GM18526 (cell line): ENCODE results near the gene MREG.

Source experiments
- POLR2A ChIP-seq: IDR thresholded peaks from 3 replicates; pipeline ENCODE4 v1.6.1; 2011; ENCODE audit not compliant: insufficient read length; ENCODE audit errors: extremely low read depth

The MREG gene

GRCh38 chr2:216008387-216008786, 5.0 kb downstream of the MREG start:
- TF ChIP-seq POLR2A, result no peak

- no peak for TF ChIP-seq POLR2A
Measured at GRCh38 chr2:216006164-216006663, 7.1 kb downstream of the MREG start.

- TF ChIP-seq POLR2A, result no peak
Measured at GRCh38 chr2:216004697-216005283, 8.6 kb downstream of the MREG start.

- TF ChIP-seq POLR2A, result no peak
Measured at GRCh38 chr2:216003876-216004696, 9.3 kb downstream of the MREG start.

GRCh38 chr2:216002693-216003092, 10.7 kb downstream of the MREG start:
- TF ChIP-seq POLR2A, result no peak

GRCh38 chr2:216002101-216002678, 11.2 kb downstream of the MREG start:
- TF ChIP-seq POLR2A, result no peak

GRCh38 chr2:216001216-216002100, 11.9 kb downstream of the MREG start:
- no peak for TF ChIP-seq POLR2A

- TF ChIP-seq POLR2A, result no peak
Measured at GRCh38 chr2:215998636-215999035, 14.7 kb downstream of the MREG start.

GRCh38 chr2:215997219-215997618, 16.1 kb downstream of the MREG start:
- TF ChIP-seq POLR2A, result no peak

GRCh38 chr2:215994911-215995310, 18.4 kb downstream of the MREG start:
- TF ChIP-seq POLR2A, result no peak

- TF ChIP-seq POLR2A, result no peak
Measured at GRCh38 chr2:215985257-215985656, 28.1 kb downstream of the MREG start.

- TF ChIP-seq POLR2A, result no peak
Measured at GRCh38 chr2:215984661-215985060, 28.7 kb downstream of the MREG start.

GRCh38 chr2:215983581-215984351, 29.6 kb downstream of the MREG start:
- TF ChIP-seq POLR2A, result no peak

GRCh38 chr2:215982465-215982875, 30.9 kb downstream of the MREG start:
- TF ChIP-seq POLR2A, result no peak

- TF ChIP-seq POLR2A, result no peak
Measured at GRCh38 chr2:215981115-215981514, 32.2 kb downstream of the MREG start.

- TF ChIP-seq POLR2A, result no peak
Measured at GRCh38 chr2:215979620-215980019, 33.7 kb downstream of the MREG start.
